Lung (tissue), 12 donors: ENCODE results near the gene LCN1. TPM values are rescaled to one million over a fixed set of nuclear protein-coding genes. Genes with fewer than 3 reads are reported as not detected.

Experiments
- ATAC-seq: fragments of 200-7000 bp; cut with Tn5 transposase; one replicate; pipeline ENCODE4 v1.9.1; 2020; ENCODE audit warnings: moderate number of reproducible peaks; ENCODE audit not compliant: insufficient read depth, low FRiP score
- DNase-seq, 3 donors: peaks; one replicate each; pipeline ENCODE4 v3.0.0-alpha.2; 2013 to 2017
- H3K27ac ChIP-seq, 2 donors: one replicate each; pipeline ENCODE4 v1.5.1; 2013; ENCODE audit warnings: mild to moderate bottlenecking in 2 of 2, moderate library complexity in 2 of 2, control low read depth in 1 of 2, inconsistent platforms in 1 of 2, low read depth in 1 of 2, low read length in 1 of 2
- H3K27me3 ChIP-seq, 3 donors: one replicate each; pipeline ENCODE4 v1.5.1; 2013; ENCODE audit warnings: low read length in 2 of 3; ENCODE audit not compliant: control insufficient read depth in 3 of 3, insufficient read depth in 3 of 3
- H3K36me3 ChIP-seq, 4 donors: one replicate each; pipeline ENCODE4 v1.5.1; 2013; ENCODE audit warnings: low read length in 4 of 4, mild to moderate bottlenecking in 1 of 4, moderate library complexity in 1 of 4; ENCODE audit not compliant: control insufficient read depth in 4 of 4, insufficient read depth in 4 of 4
- H3K4me1 ChIP-seq, 5 donors: one replicate each; pipeline ENCODE4 v1.5.1; 2013; ENCODE audit warnings: low read length in 5 of 5, mild to moderate bottlenecking in 2 of 5, moderate library complexity in 1 of 5; ENCODE audit not compliant: control insufficient read depth in 5 of 5, insufficient read depth in 5 of 5
- H3K4me3 ChIP-seq: one replicate; pipeline ENCODE4 v1.5.1; 2013; ENCODE audit warnings: mild to moderate bottlenecking, control low read depth, moderate library complexity
- H3K9ac ChIP-seq, 2 donors: one replicate each; pipeline ENCODE4 v1.5.1; 2013; ENCODE audit warnings: low read length in 2 of 2, control low read depth in 1 of 2; ENCODE audit not compliant: insufficient read depth in 1 of 2
- H3K9me3 ChIP-seq, 4 donors: one replicate each; pipeline ENCODE4 v1.5.1; 2013; ENCODE audit warnings: low read length in 3 of 4, mild to moderate bottlenecking in 1 of 4, moderate library complexity in 1 of 4; ENCODE audit not compliant: control insufficient read depth in 4 of 4, insufficient read depth in 3 of 4
- WGBS, 2 donors: extraction: QIAGEN DNeasy Blood & Tissue Kit; methylation state at CpG; one replicate each; pipeline ENCODE4 v1.1.7; 2013; 5-methylcytosine and 5-hydroxymethylcytosine counted together
- polyA plus RNA-seq, 2 donors: library from polyadenylated mRNA; stranded (reverse); fragments of 200-250 nt; gene quantifications; one replicate each; pipeline ENCODE4 v1.2.1, GENCODE V29; 2013
- total RNA-seq, 2 donors: library from RNA; depleted of rRNA in 1 of 2; stranded (reverse); fragments of >200 nt in 1 of 2; gene quantifications; one replicate each; pipeline ENCODE4 v1.2.1, GENCODE V29; 2014 to 2021
- TF ChIP-seq, protein P1 (sequence below): IDR thresholded peaks from 2 replicates; pipeline ENCODE4 v1.5.1; 2012; ENCODE audit warnings: mild to moderate bottlenecking; ENCODE audit errors: control extremely low read depth, extremely low read depth
- donor health status: control.
- donor health status: control.
- donor health status: Bipolar disorder and iron deficiency.
- donor health status: healthy.
- donor health status: DM: yes; HTN: yes; CAD: no.

Gene LCN1
- total and polyA plus RNA-seq, 4 donors = not detected

DNA sequence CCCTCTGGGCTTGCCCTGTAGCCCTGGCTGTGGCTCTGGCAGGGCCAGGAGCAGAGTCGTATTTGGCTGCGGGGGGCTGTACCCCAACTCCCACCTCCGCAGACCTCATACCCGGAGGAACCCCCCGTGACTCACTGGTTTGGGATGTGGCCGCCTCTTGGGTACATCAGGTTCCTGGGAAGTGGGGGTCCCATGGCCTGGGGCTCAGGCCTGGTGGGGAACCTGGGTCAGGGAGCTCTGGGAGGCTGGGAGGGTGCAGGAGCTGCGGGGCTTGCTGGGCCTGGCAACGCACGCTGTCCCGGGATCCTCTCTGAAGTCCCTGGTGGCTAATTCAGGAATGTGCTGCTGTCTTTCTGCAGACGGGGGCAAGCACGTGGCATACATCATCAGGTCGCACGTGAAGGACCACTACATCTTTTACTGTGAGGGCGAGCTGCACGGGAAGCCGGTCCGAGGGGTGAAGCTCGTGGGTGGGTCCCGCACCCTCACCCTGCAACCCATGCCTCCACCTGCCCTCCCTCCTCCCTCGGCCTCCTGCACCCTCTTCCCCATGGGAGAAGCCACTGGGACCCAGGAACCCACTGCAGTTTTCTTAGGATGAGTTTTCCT is 2.4 kb downstream of the LCN1 start:
- Histone ChIP-seq H3K9ac (no peak overlapping the region), H3K27ac (no peak overlapping the region), H3K4me3 (no peak overlapping the region), H3K9me3 (peaks cover 0 to 2% (median 0%) of the 10 kb centered on the region in 4 donors), H3K27me3 (peaks cover 0 to 4% (median 0%) of the 10 kb centered on the region in 3 donors), H3K4me1 (no peaks in the 10 kb centered on the region), H3K36me3 (no peaks in the 10 kb centered on the region)
- DNase-seq (no peak), ATAC-seq (no peak)
- TF ChIP-seq, protein P1, sequence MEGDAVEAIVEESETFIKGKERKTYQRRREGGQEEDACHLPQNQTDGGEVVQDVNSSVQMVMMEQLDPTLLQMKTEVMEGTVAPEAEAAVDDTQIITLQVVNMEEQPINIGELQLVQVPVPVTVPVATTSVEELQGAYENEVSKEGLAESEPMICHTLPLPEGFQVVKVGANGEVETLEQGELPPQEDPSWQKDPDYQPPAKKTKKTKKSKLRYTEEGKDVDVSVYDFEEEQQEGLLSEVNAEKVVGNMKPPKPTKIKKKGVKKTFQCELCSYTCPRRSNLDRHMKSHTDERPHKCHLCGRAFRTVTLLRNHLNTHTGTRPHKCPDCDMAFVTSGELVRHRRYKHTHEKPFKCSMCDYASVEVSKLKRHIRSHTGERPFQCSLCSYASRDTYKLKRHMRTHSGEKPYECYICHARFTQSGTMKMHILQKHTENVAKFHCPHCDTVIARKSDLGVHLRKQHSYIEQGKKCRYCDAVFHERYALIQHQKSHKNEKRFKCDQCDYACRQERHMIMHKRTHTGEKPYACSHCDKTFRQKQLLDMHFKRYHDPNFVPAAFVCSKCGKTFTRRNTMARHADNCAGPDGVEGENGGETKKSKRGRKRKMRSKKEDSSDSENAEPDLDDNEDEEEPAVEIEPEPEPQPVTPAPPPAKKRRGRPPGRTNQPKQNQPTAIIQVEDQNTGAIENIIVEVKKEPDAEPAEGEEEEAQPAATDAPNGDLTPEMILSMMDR = no peak
- WGBS, 2 donors = 72 to 86% methylated on average over 21 of the region's 21 CpGs

DNA sequence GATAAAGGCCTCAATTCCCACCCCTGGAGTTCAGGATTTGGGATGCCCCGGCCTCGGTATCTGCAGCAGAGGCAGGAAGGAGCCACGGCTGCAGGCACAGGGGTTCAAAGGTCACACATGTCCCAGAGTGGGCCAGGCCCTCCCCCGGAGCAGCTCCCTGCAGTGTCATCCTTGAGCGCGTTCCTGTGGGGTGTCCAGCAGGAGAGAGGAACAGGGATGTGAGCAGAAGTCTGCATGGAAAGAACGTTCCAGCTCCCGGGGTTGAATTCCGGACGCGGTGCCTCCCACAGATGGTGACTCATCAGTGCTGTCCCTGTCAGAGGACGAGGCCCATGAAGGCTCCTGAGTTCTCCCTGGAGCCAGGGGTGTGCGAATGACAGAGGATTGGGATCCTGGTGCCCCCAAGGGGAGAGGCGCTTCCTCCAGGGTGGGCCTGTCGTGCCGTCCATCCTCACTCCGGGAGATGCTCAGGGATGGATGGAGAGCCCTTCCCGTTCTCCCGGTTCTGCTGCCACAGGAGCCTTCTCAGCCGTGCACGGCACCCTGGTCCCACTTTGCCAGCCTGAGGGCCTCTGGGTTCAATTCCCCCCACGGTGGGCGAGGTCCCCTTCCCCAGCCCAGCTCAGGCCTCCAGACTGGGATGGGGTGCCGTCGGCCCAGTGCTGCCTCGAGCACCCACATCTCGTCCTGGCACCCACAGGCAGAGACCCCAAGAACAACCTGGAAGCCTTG is 3.1 kb downstream of the LCN1 start:
- Histone ChIP-seq H3K36me3 (no peaks in the 10 kb centered on the region), H3K27ac (no peak overlapping the region), H3K4me3 (no peak overlapping the region), H3K9me3 (peaks cover 0 to 2% (median 0%) of the 10 kb centered on the region in 4 donors), H3K27me3 (peaks cover 0 to 4% (median 0%) of the 10 kb centered on the region in 3 donors), H3K4me1 (no peaks in the 10 kb centered on the region), H3K9ac (no peak overlapping the region)
- 66 to 85% methylated on average over 26 to 27 of the region's 27 CpGs for WGBS, 2 donors
- DNase-seq (no peak), ATAC-seq (no peak)
- TF ChIP-seq, protein P1 = no peak

DNA sequence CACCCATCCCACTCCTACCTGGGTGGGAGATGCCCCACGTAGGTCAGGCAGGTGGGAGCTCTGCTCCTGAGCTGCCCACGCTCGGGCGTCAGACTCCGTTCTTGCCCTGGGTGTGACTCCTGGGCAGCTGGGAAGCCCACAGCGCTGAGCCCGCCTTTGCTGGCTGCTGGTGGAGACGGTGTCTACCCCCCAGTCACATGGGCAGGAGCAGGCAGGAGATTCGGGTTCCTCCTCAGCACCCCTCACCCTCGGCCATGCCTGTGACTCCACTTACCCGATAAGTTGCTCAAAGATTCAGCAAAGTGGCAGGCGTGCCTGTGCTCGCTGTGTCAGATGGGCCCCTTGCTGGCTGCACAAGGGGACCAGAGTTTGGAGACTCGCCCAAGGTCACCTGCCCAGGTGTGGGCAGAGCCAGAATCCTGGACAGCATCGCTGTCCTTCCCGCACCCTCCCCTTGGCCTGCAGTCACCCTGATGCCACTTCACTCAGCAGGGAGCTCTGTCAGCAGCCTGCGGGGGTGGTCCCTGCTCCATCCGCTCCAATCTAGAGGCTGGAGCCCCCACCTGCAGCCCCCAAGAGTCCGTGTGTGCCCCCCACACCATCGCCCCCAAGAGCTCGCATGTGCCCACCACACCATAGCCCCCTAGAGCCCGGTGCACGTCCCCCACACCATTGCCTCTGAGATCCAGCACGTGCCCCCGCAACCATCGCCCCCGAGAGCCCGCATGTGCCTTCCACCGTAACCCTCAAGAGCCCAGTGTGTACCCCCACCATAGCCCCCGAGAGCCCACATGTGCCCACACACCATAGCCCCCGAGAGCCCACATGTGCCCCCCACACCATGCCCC is 4.2 kb downstream of the LCN1 start:
- Histone ChIP-seq H3K36me3 (no peaks in the 10 kb centered on the region), H3K27me3 (no peaks in the 10 kb centered on the region), H3K27ac (no peak overlapping the region), H3K4me3 (no peak overlapping the region), H3K4me1 (no peaks in the 10 kb centered on the region), H3K9me3 (no peaks in the 10 kb centered on the region), H3K9ac (no peak overlapping the region)
- ATAC-seq = no peak
- TF ChIP-seq, protein P1 = no peak
- no peak for DNase-seq
- 83 to 91% methylated on average over 31 of the region's 31 CpGs for WGBS, 2 donors
